ENCODE results near the gene LHX8.

DNA sequence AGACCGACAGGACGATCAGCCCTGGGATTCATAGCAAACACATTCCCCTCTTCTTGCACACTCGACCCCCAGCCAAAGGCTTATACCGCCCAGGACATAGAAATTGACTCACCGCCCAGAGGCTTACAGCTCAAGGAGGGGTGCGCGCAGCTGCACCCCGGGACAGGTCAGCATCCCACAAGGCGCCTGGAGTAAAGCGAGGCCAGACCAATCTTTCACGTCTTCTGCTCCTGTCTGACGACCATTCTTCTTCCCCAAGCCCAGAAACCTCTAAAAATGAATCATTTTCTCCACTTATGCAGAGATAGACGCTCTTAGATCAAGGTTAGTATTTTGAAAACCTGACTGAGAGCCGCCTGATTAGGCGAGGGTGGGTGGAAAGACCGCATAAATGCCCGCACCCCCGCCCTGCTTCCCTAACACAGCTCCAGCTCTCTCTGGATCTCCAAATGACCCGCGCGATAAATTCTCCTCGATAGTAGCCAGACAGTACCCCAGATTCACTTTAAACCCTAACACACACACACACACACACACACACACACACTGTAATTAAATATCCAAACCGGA, 1.9 kb upstream of the LHX8 start:
- TF ChIP-seq CTCF (IDR thresholded peaks at IDR 0.05; ENCODE audit: insufficient read depth, low read depth, low read length): no peak
- TF ChIP-seq EZH2 (IDR thresholded peaks at IDR 0.05; ENCODE audit: insufficient read depth, low read length): no peak
